T-helper 2 cell treated with Interferon-gamma antibody and Interleukin-4, amounts not matched to agents 100 ng/mL and 5 ng/mL, for 36 hours (primary cell): ENCODE data around the gene TIMM23. TPM values are rescaled to one million over a fixed set of nuclear protein-coding genes. Genes with fewer than 3 reads are reported as not detected.

Experiments used
- intact Hi-C: fragments of 100-400 bp; cut with micrococcal nuclease; formaldehyde crosslinking; loops from one replicate; pipeline ENCODE4 v1.15.1; 2023
- total RNA-seq: library from RNA; stranded (reverse); gene quantifications from 2 replicates; pipeline ENCODE4 v1.2.3, GENCODE V29; 2022

Gene TIMM23
- total RNA-seq, 1 donor from 2014 or later = 66.1 TPM

DNA sequence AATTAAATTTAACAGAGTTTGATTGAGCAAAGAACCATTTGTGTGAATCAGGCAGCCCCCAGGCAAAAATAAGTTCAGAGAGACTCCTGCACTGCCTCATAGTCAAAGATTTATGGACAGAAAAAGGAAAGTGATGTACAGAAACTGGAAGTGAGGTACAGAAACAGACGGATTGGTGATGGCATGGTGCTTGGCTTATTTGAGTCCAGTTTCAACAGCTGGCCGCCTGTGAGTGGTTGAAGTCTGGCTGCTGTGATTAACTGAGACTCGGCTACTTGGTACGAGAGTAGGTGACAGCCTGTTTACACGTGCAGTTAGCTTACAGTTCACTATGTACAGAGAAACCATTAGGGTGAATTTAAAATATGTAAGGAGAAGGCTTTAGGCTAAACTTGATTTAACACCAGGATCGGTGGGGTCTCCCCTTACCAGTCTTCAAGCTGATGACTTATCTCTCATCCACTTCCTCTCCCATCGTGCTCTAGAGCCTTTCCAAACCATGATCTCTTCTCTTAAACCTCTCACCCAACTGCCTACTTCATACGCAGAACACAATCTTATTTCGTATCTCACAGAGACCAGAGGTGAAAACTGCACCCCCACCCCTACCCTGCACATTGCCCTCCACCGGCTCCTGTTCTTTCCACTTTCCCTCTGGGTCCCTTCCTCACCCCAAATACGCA, 78.8 kb downstream of the TIMM23 start:
- intact Hi-C loops = no loop called here

DNA sequence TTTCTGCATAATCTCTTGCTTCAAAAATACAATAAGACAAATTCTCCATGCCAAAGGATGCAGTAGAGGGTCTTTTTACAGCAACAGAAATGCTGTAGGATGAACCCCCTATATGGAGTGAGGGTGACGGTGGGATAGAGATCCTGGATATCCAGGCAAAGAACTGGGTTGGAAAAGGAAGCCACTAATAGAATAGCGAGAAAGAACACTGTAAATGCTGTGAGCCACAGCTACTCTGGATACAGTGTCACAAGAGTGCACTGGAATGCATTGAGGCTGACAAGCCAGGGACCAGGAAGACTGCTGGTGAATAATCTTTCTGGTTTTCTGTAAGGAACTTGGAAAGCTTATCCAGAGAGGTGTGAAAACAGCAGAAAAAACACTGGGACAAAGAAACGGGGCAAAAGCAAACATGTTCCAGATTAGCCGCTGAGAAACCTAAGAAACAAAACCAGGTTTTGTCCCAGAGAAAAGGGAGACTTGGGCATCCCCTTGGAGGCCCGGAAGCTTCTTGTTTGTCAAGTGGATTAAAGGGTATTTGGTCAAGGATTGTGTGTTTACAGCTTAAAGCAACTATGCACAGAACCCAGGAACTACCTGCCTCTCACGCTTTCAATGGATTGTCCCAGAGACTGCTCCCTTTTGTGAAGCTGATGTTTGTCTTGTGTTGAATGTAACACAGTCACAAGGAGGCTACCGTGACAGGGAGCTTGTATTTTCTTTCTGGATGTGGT, 79.9 kb downstream of the TIMM23 start:
- intact Hi-C loops = no loop called here

DNA sequence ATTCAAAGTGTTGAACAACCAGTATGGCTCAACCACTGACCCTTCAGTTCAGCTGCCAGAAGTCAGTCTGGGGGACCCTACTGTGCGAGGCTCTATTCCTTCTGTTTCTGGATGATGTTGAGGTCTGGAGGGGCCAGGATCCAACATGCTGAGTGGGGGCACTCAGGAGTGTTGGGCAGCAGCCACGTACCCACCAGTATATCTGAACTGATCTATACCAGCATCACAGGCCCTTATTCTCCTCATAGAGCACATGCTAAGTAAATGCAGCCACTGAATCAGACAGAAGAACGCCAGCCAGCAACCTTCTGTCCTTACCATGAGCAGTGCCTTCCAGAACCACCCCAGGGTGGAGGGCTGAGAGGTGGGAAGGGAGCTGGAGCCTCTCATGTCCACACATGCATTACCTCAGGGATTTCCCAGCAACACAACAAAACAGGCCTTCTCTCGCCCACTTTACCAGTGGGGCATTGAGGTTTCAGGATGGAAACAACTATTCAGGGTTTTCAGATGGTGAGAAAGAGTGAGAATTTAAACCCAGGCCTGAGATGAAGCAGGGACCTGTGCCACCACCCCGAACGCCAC, 80.6 kb downstream of the TIMM23 start:
- intact Hi-C loops = no loop called here

Other genes starting within 250 kb of the TIMM23 start
- gene WASHC2C, start 245.2 kb upstream of the TIMM23 start, total RNA-seq = 39.9 and 45.2 TPM in 2 replicates
- 19.8 and 22.0 TPM in 2 replicates for gene AGAP4, start 125.0 kb upstream of the TIMM23 start, total RNA-seq
- 130 and 132 TPM in 2 replicates for gene NCOA4, start 58.1 kb downstream of the TIMM23 start, total RNA-seq
- not detected in 2 replicates for gene MSMB, start 73.8 kb downstream of the TIMM23 start, total RNA-seq